NCI-H187 (cell line): ENCODE measurements around the gene POU2F1.

ENCODE experiments used
- DNase-seq, 2 experiments: peaks; one replicate each; lab custom pipeline; 2025; lab: John Stamatoyannopoulos, UW

Gene POU2F1

GRCh38 chr1:167272369-167272957 is 51.8 kb downstream of the POU2F1 start:
- DNase-seq, result no peak

- no peak for DNase-seq
Observed at GRCh38 chr1:167273027-167273800, 52.5 kb downstream of the POU2F1 start.

- no peak for DNase-seq
Observed at GRCh38 chr1:167274061-167274460, 53.4 kb downstream of the POU2F1 start.

GRCh38 chr1:167276969-167277368 is 56.3 kb downstream of the POU2F1 start:
- DNase-seq, result no peak

GRCh38 chr1:167278497-167278896 is 57.8 kb downstream of the POU2F1 start:
- no peak for DNase-seq

GRCh38 chr1:167280912-167281311 is 60.2 kb downstream of the POU2F1 start:
- no peak for DNase-seq

GRCh38 chr1:167288390-167289074 is 67.8 kb downstream of the POU2F1 start:
- DNase-seq, result no peak

- DNase-seq, result no peak
Observed at GRCh38 chr1:167289075-167289442, 68.4 kb downstream of the POU2F1 start.

- no peak for DNase-seq
Observed at GRCh38 chr1:167289966-167290365, 69.3 kb downstream of the POU2F1 start.

GRCh38 chr1:167291539-167292185 is 71.0 kb downstream of the POU2F1 start:
- DNase-seq, result no peak

- DNase-seq, result no peak
Observed at GRCh38 chr1:167292216-167292615, 71.5 kb downstream of the POU2F1 start.

GRCh38 chr1:167293057-167293456 is 72.4 kb downstream of the POU2F1 start:
- no peak for DNase-seq

- DNase-seq, result no peak
Observed at GRCh38 chr1:167294528-167294927, 73.8 kb downstream of the POU2F1 start.

GRCh38 chr1:167297222-167298214 is 76.8 kb downstream of the POU2F1 start:
- DNase-seq, result no peak

GRCh38 chr1:167298325-167298724 is 77.6 kb downstream of the POU2F1 start:
- DNase-seq, result no peak

GRCh38 chr1:167301355-167301754 is 80.7 kb downstream of the POU2F1 start:
- DNase-seq, result no peak

GRCh38 chr1:167304165-167304564 is 83.5 kb downstream of the POU2F1 start:
- DNase-seq, result no peak

GRCh38 chr1:167305059-167305705 is 84.5 kb downstream of the POU2F1 start:
- DNase-seq, result no peak

GRCh38 chr1:167305706-167306277 is 85.1 kb downstream of the POU2F1 start:
- no peak for DNase-seq

- DNase-seq, result no peak
Observed at GRCh38 chr1:167310732-167311131, 90.0 kb downstream of the POU2F1 start.

- no peak for DNase-seq
Observed at GRCh38 chr1:167312871-167313270, 92.2 kb downstream of the POU2F1 start.
